ENCODE results near the gene ERG. TPM values are rescaled to one million over a fixed set of nuclear protein-coding genes. Genes with fewer than 3 reads are reported as not detected.

Gene ERG
- total RNA-seq, 4 donors from 2014 or later, result 4.2 to 20.6 (median 4.8) TPM

DNA sequence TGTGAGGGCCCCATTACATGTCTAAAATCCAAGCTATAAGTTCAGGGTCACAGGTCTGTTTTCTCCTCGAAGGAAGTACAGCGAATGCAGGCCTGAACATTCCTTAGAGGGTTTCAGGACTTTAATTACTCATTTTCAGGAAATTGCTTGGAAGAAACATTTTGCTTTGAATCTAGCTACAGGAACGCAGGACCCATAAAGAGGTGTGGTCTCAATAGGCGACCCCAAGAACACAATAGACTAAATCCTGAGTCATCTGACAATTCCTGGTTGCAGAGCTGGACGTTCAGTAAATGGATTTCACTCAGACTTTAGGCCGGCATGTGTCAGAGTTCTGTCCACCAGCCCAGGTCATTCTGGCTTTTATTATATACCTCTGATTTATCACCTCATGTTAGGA is 1.0 kb upstream of the ERG start:
- no peak overlapping the region for H3K4me3 ChIP-seq
- no peak for TF ChIP-seq POLR2A (IDR thresholded peaks at IDR 0.05)
- TF ChIP-seq, protein P1, sequence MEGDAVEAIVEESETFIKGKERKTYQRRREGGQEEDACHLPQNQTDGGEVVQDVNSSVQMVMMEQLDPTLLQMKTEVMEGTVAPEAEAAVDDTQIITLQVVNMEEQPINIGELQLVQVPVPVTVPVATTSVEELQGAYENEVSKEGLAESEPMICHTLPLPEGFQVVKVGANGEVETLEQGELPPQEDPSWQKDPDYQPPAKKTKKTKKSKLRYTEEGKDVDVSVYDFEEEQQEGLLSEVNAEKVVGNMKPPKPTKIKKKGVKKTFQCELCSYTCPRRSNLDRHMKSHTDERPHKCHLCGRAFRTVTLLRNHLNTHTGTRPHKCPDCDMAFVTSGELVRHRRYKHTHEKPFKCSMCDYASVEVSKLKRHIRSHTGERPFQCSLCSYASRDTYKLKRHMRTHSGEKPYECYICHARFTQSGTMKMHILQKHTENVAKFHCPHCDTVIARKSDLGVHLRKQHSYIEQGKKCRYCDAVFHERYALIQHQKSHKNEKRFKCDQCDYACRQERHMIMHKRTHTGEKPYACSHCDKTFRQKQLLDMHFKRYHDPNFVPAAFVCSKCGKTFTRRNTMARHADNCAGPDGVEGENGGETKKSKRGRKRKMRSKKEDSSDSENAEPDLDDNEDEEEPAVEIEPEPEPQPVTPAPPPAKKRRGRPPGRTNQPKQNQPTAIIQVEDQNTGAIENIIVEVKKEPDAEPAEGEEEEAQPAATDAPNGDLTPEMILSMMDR (IDR thresholded peaks at IDR 0.05), result no peak
- H3K36me3 ChIP-seq, result no peaks in the 10 kb centered on the region
- H3K27me3 ChIP-seq, result no peaks in the 10 kb centered on the region
- no peak for DNase-seq
- no peaks in the 10 kb centered on the region for H3K9me3 ChIP-seq
- H3K27ac ChIP-seq, result peak overlapping the region in 2 of 4 donors; percentile 23 to 67
- H3K4me1 ChIP-seq, result no peaks in the 10 kb centered on the region

DNA sequence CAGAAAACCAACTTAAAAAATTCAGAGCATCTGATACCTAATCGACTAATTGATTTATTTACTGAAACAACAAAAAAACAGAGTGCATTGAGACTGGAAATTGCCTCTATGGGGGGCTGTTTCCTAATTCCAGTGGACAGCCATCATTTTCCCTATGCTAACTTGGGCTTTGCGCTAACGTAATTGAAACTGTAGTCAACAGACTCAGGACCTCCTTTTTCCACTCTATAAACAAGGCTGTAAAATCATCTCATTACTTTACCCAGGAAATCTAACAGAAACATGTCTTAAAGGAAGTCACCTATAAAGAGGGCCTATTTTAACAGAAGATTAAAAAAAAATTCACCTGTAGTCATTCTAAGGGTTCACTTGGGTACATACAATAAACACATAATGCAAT is 2.1 kb downstream of the ERG start:
- peak overlapping the region in 1 of 4 donors; percentile 30 for H3K4me3 ChIP-seq
- H3K36me3 ChIP-seq, result no peaks in the 10 kb centered on the region
- DNase-seq, result no peak
- no peaks in the 10 kb centered on the region for H3K9me3 ChIP-seq
- H3K27ac ChIP-seq, result no peak overlapping the region
- no peaks in the 10 kb centered on the region for H3K4me1 ChIP-seq
- H3K27me3 ChIP-seq, result no peaks in the 10 kb centered on the region
- TF ChIP-seq POLR2A (IDR thresholded peaks at IDR 0.05), result no peak
- TF ChIP-seq, protein P1 (IDR thresholded peaks at IDR 0.05), result no peak

DNA sequence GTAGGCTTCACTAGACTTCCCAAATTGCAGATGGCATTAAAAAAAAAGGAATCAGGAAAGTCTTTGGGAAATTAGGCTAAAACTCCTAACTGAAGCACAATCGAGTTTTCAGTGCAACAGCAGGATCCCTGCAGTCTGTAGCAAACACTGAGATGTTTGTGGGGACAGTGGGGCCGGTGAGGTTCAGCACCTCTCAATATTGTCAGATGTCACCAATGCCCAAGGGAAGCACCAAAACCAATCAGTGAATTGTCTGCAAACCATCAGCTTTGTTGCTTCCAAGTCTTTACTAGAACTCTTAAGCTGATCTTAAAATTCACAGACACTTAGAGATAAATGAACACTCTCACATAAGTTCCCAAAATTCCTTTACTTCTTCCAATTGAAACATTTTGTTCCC is 2.6 kb downstream of the ERG start:
- Histone ChIP-seq H3K4me3 (peak overlapping the region in 1 of 4 donors; percentile 30), H3K36me3 (no peaks in the 10 kb centered on the region), H3K27ac (peak overlapping the region in 2 of 4 donors; percentile 2 to 34), H3K9me3 (no peaks in the 10 kb centered on the region), H3K4me1 (no peaks in the 10 kb centered on the region), H3K27me3 (no peaks in the 10 kb centered on the region)
- no peak for TF ChIP-seq POLR2A (IDR thresholded peaks at IDR 0.05)
- TF ChIP-seq, protein P1 (IDR thresholded peaks at IDR 0.05), result no peak
- no peak for DNase-seq

DNA sequence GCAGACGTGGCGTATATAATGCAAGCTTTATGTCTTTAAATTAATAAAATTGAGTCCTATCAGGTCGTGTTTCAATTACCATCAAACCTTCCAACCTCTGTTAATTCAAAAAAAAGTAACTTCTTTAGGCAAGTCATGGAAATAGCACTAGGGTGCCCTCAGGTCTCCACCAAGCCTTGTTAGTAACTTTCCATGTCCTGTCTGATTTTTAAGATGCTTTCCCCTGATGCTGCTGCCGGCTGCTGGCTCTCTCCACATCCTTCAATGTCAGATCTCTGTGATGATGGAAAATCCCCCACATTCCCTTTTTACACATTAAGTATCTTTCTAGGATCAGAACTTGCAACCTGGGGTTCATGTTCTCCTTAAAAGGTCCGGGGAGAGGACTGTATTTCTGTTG is 3.0 kb downstream of the ERG start:
- Histone ChIP-seq H3K36me3 (no peaks in the 10 kb centered on the region), H3K27ac (peak overlapping the region in 1 of 4 donors; percentile 2), H3K27me3 (no peaks in the 10 kb centered on the region), H3K9me3 (no peaks in the 10 kb centered on the region), H3K4me3 (peak overlapping the region in 1 of 4 donors; percentile 30), H3K4me1 (no peaks in the 10 kb centered on the region)
- no peak for DNase-seq
- TF ChIP-seq, protein P1 (IDR thresholded peaks at IDR 0.05), result no peak
- TF ChIP-seq POLR2A (IDR thresholded peaks at IDR 0.05), result no peak

DNA sequence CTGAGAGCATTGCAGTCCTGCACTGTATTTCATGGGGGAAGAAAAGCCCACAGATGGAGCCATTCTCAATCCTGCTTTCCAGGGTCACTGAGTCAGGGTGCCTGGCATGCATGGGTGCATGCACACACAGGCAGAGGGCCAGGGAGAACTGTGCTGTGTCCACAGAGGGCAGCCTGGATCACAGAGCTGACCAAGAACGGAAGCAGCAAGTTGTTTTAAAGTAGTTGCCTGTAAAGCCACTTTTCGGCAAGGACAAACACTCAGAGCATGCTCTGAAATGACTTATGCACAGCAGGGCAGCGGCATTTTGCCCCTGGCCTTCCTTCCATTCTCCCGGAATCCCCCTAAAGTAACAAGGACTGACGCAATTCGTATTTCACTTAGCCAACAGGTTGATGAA is 3.6 kb downstream of the ERG start:
- TF ChIP-seq, protein P1 (IDR thresholded peaks at IDR 0.05), result no peak
- TF ChIP-seq POLR2A (IDR thresholded peaks at IDR 0.05), result no peak
- Histone ChIP-seq H3K27me3 (no peaks in the 10 kb centered on the region), H3K4me3 (peak overlapping the region in 1 of 4 donors; percentile 30), H3K9me3 (no peaks in the 10 kb centered on the region), H3K36me3 (no peaks in the 10 kb centered on the region), H3K4me1 (no peaks in the 10 kb centered on the region), H3K27ac (peak overlapping the region in 2 of 4 donors; percentile 2 to 34)
- no peak for DNase-seq

DNA sequence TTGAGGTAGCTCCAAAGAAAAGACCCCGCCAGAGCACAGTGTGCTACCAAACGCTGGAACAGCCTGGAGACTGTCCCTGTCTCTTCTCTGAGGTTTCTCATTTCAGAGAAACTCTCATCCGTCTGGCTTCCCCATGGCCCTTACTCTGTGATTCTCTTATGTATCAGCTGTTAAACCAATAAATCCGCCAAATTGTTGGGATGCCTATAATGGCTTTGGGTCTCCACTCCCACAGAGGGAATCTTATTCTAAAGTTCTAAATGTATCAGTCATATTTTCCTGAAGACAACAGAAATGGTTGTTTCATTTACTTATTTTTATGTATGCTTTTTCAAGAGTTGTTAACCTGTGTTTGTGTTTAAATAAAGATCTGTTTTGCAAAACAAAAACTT is 4.0 kb downstream of the ERG start:
- no peaks in the 10 kb centered on the region for H3K4me1 ChIP-seq
- no peak for TF ChIP-seq POLR2A (IDR thresholded peaks at IDR 0.05)
- TF ChIP-seq, protein P1 (IDR thresholded peaks at IDR 0.05), result no peak
- no peak for DNase-seq
- H3K27ac ChIP-seq, result peak overlapping the region in 1 of 4 donors; percentile 25
- no peaks in the 10 kb centered on the region for H3K9me3 ChIP-seq
- H3K36me3 ChIP-seq, result no peaks in the 10 kb centered on the region
- H3K4me3 ChIP-seq, result peak overlapping the region in 1 of 4 donors; percentile 30
- no peaks in the 10 kb centered on the region for H3K27me3 ChIP-seq

Measured in Peyer's patch (tissue), 4 donors.